ENCODE data around the gene A2ML1.

DNA sequence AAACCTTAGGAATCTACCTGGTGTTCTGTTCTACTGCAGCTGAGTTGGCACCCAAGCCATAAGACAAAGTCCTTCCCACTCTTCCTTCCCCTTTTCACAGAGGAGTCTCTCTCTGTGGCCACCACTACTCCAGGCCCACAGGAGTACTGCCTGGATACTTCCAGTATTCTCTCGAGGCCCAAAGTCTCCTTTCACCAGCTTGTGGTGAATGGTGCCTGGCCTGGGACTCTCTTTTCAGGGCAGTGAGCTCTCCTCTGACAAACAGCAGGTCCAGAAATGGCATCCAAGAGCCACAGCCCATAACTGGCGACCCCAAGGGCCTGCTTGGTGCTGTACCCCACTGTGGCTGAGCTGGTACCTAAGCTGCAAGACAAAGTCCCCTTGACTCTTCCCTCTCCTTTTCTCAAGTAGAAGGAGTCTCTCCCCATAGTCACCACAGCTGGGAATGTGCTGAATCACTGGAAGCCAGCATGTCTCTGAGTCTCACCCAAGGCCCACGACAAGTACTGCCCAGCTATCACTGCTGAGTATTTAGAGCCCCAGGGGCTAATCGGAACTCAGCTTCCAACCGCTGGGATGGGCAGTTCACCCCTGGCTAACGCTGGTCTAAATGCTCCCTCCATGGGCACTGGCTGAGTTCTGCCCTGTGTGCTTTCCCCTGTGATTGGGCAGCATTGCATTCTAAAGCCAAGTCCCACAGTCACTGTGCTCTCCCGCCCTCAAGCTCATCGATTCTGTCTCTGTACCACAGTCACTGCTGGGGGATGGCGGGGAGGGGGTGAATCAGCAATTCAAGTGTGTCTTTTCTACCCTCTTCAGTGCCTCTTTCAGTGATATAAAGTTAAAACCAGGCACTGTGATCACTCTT is 6.1 kb downstream of the A2ML1 start:
- no peak for TF ChIP-seq POLR2AphosphoS5 (IDR thresholded peaks at IDR 0.05; ENCODE audit: insufficient read depth, low read depth, low read length)
- TF ChIP-seq, protein P1, sequence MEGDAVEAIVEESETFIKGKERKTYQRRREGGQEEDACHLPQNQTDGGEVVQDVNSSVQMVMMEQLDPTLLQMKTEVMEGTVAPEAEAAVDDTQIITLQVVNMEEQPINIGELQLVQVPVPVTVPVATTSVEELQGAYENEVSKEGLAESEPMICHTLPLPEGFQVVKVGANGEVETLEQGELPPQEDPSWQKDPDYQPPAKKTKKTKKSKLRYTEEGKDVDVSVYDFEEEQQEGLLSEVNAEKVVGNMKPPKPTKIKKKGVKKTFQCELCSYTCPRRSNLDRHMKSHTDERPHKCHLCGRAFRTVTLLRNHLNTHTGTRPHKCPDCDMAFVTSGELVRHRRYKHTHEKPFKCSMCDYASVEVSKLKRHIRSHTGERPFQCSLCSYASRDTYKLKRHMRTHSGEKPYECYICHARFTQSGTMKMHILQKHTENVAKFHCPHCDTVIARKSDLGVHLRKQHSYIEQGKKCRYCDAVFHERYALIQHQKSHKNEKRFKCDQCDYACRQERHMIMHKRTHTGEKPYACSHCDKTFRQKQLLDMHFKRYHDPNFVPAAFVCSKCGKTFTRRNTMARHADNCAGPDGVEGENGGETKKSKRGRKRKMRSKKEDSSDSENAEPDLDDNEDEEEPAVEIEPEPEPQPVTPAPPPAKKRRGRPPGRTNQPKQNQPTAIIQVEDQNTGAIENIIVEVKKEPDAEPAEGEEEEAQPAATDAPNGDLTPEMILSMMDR (IDR thresholded peaks at IDR 0.05; ENCODE audit: extremely low read depth in 1 of 2, insufficient read depth in 1 of 2, low read depth in 1 of 2, low read length in 2 of 2): no peak
- TF ChIP-seq EZH2 (IDR thresholded peaks at IDR 0.05; ENCODE audit: borderline replicate concordance, low read depth, low read length, severe bottlenecking): no peak
- no peak for TF ChIP-seq POLR2A (IDR thresholded peaks at IDR 0.05; ENCODE audit: low read depth, low read length)
- TF ChIP-seq MYC (IDR thresholded peaks at IDR 0.05; ENCODE audit: low read depth, low read length): no peak

All from endothelial cell of umbilical vein (primary cell).